ENCODE data around the gene SLC39A12. TPM values are rescaled to one million over a fixed set of nuclear protein-coding genes. Genes with fewer than 3 reads are reported as not detected.

SLC39A12 gene
- total RNA-seq, 1 experiment from 2014 or later, result not detected

DNA sequence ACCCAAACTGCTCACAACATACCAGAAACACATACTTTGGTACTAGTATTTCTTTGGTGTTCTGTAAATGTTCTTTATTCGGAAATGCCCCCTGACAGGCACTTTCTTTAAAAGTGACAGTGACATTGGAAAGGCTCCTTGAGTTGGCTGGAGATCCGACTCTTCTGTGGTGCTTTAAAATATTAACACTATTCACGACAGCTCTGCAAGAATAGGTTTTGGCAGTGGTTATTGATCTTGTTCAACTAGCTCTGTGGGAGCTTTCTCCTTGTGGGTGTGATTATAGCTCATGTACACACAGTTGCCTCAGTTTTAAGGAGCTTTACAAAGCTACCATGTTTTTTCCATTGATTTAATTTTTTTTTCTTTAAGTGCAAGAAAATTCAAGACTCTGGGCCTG lies 30.3 kb upstream of the SLC39A12 start:
- H3K27ac Mint-ChIP-seq, result no peak overlapping the region
- H3K4me3 Mint-ChIP-seq, result no peak overlapping the region
- peaks cover 17% of the 10 kb centered on the region for H3K4me1 Mint-ChIP-seq
- no peak for DNase-seq (ENCODE audit: low spot score)
- no peaks in the 10 kb centered on the region for H3K36me3 Mint-ChIP-seq
- H3K27me3 Mint-ChIP-seq (ENCODE audit: low read depth), result no peaks in the 10 kb centered on the region
- H3K9me3 Mint-ChIP-seq, result peaks cover 24% of the 10 kb centered on the region
- POLR2A ChIA-PET, result no interaction called here
- TF ChIP-seq ZNF317 (CRISPR knock-in tag; IDR thresholded peaks at IDR 0.05; ENCODE audit: borderline replicate concordance, low read depth) (no peak), FOXP1 (CRISPR knock-in tag; IDR thresholded peaks at IDR 0.05; ENCODE audit: borderline replicate concordance) (no peak), RORB (CRISPR knock-in tag; IDR thresholded peaks at IDR 0.05) (no peak), ZNF138 (CRISPR knock-in tag; conservative IDR thresholded peaks at IDR 0.05) (no peak)
- TF ChIP-seq, protein P1, sequence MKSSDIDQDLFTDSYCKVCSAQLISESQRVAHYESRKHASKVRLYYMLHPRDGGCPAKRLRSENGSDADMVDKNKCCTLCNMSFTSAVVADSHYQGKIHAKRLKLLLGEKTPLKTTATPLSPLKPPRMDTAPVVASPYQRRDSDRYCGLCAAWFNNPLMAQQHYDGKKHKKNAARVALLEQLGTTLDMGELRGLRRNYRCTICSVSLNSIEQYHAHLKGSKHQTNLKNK (CRISPR knock-in tag; IDR thresholded peaks at IDR 0.05), result no peak
- TF ChIP-seq, protein P2, sequence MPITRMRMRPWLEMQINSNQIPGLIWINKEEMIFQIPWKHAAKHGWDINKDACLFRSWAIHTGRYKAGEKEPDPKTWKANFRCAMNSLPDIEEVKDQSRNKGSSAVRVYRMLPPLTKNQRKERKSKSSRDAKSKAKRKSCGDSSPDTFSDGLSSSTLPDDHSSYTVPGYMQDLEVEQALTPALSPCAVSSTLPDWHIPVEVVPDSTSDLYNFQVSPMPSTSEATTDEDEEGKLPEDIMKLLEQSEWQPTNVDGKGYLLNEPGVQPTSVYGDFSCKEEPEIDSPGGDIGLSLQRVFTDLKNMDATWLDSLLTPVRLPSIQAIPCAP (CRISPR knock-in tag; IDR thresholded peaks at IDR 0.05), result no peak
- TF ChIP-seq, protein P3, sequence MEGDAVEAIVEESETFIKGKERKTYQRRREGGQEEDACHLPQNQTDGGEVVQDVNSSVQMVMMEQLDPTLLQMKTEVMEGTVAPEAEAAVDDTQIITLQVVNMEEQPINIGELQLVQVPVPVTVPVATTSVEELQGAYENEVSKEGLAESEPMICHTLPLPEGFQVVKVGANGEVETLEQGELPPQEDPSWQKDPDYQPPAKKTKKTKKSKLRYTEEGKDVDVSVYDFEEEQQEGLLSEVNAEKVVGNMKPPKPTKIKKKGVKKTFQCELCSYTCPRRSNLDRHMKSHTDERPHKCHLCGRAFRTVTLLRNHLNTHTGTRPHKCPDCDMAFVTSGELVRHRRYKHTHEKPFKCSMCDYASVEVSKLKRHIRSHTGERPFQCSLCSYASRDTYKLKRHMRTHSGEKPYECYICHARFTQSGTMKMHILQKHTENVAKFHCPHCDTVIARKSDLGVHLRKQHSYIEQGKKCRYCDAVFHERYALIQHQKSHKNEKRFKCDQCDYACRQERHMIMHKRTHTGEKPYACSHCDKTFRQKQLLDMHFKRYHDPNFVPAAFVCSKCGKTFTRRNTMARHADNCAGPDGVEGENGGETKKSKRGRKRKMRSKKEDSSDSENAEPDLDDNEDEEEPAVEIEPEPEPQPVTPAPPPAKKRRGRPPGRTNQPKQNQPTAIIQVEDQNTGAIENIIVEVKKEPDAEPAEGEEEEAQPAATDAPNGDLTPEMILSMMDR (IDR thresholded peaks at IDR 0.05), result no peak
- TF ChIP-seq, protein P4, sequence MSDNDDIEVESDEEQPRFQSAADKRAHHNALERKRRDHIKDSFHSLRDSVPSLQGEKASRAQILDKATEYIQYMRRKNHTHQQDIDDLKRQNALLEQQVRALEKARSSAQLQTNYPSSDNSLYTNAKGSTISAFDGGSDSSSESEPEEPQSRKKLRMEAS (CRISPR knock-in tag; IDR thresholded peaks at IDR 0.05), result no peak
- TF ChIP-seq, protein P5, sequence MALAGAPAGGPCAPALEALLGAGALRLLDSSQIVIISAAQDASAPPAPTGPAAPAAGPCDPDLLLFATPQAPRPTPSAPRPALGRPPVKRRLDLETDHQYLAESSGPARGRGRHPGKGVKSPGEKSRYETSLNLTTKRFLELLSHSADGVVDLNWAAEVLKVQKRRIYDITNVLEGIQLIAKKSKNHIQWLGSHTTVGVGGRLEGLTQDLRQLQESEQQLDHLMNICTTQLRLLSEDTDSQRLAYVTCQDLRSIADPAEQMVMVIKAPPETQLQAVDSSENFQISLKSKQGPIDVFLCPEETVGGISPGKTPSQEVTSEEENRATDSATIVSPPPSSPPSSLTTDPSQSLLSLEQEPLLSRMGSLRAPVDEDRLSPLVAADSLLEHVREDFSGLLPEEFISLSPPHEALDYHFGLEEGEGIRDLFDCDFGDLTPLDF (CRISPR knock-in tag; IDR thresholded peaks at IDR 0.05), result no peak
- TF ChIP-seq, protein P6, sequence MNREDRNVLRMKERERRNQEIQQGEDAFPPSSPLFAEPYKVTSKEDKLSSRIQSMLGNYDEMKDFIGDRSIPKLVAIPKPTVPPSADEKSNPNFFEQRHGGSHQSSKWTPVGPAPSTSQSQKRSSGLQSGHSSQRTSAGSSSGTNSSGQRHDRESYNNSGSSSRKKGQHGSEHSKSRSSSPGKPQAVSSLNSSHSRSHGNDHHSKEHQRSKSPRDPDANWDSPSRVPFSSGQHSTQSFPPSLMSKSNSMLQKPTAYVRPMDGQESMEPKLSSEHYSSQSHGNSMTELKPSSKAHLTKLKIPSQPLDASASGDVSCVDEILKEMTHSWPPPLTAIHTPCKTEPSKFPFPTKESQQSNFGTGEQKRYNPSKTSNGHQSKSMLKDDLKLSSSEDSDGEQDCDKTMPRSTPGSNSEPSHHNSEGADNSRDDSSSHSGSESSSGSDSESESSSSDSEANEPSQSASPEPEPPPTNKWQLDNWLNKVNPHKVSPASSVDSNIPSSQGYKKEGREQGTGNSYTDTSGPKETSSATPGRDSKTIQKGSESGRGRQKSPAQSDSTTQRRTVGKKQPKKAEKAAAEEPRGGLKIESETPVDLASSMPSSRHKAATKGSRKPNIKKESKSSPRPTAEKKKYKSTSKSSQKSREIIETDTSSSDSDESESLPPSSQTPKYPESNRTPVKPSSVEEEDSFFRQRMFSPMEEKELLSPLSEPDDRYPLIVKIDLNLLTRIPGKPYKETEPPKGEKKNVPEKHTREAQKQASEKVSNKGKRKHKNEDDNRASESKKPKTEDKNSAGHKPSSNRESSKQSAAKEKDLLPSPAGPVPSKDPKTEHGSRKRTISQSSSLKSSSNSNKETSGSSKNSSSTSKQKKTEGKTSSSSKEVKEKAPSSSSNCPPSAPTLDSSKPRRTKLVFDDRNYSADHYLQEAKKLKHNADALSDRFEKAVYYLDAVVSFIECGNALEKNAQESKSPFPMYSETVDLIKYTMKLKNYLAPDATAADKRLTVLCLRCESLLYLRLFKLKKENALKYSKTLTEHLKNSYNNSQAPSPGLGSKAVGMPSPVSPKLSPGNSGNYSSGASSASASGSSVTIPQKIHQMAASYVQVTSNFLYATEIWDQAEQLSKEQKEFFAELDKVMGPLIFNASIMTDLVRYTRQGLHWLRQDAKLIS (CRISPR knock-in tag; IDR thresholded peaks at IDR 0.05; ENCODE audit: borderline replicate concordance), result no peak
- CTCF ChIA-PET, result no interaction called here
- ATAC-seq, result no peak

DNA sequence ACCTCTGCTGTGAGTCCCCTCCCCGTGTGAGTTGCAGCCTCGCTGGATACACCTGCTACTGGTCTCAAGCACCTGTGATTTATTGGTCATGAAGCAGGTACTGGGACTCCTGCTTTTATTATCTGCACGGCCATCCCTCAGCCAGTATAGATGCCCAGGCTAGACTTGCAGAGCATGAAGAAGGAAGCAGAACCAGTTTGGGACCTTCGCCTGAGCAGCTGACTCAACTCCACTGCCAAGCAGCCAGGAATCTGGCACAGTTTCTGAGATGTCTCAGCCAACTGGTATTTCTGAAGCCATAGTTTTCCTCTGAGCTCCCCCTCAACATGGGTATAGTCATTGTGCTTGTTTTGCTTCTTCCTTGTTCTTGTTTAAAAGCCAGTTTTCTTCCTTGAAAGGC lies 28.0 kb upstream of the SLC39A12 start:
- Mint-ChIP-seq H3K27ac (no peak overlapping the region), H3K36me3 (no peaks in the 10 kb centered on the region), H3K4me1 (peaks cover 18% of the 10 kb centered on the region), H3K27me3 (ENCODE audit: low read depth) (no peaks in the 10 kb centered on the region), H3K9me3 (peaks cover 21% of the 10 kb centered on the region), H3K4me3 (no peak overlapping the region)
- POLR2A ChIA-PET, result no interaction called here
- CTCF ChIA-PET, result no interaction called here
- ATAC-seq (no peak), DNase-seq (ENCODE audit: low spot score) (no peak)
- TF ChIP-seq JUN (CRISPR knock-in tag; IDR thresholded peaks at IDR 0.05) (no peak), RORB (CRISPR knock-in tag; IDR thresholded peaks at IDR 0.05) (no peak), MYBL2 (CRISPR knock-in tag; IDR thresholded peaks at IDR 0.05) (no peak), NFYB (CRISPR knock-in tag; conservative IDR thresholded peaks at IDR 0.05; ENCODE audit: low read depth) (no peak), NFE2L1 (CRISPR knock-in tag; IDR thresholded peaks at IDR 0.05) (no peak)
- TF ChIP-seq, protein P7, sequence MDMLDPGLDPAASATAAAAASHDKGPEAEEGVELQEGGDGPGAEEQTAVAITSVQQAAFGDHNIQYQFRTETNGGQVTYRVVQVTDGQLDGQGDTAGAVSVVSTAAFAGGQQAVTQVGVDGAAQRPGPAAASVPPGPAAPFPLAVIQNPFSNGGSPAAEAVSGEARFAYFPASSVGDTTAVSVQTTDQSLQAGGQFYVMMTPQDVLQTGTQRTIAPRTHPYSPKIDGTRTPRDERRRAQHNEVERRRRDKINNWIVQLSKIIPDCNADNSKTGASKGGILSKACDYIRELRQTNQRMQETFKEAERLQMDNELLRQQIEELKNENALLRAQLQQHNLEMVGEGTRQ (CRISPR knock-in tag; IDR thresholded peaks at IDR 0.05), result no peak
- TF ChIP-seq, protein P8, sequence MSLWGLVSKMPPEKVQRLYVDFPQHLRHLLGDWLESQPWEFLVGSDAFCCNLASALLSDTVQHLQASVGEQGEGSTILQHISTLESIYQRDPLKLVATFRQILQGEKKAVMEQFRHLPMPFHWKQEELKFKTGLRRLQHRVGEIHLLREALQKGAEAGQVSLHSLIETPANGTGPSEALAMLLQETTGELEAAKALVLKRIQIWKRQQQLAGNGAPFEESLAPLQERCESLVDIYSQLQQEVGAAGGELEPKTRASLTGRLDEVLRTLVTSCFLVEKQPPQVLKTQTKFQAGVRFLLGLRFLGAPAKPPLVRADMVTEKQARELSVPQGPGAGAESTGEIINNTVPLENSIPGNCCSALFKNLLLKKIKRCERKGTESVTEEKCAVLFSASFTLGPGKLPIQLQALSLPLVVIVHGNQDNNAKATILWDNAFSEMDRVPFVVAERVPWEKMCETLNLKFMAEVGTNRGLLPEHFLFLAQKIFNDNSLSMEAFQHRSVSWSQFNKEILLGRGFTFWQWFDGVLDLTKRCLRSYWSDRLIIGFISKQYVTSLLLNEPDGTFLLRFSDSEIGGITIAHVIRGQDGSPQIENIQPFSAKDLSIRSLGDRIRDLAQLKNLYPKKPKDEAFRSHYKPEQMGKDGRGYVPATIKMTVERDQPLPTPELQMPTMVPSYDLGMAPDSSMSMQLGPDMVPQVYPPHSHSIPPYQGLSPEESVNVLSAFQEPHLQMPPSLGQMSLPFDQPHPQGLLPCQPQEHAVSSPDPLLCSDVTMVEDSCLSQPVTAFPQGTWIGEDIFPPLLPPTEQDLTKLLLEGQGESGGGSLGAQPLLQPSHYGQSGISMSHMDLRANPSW (CRISPR knock-in tag; conservative IDR thresholded peaks at IDR 0.05; ENCODE audit: low read depth), result no peak
- TF ChIP-seq, protein P9, sequence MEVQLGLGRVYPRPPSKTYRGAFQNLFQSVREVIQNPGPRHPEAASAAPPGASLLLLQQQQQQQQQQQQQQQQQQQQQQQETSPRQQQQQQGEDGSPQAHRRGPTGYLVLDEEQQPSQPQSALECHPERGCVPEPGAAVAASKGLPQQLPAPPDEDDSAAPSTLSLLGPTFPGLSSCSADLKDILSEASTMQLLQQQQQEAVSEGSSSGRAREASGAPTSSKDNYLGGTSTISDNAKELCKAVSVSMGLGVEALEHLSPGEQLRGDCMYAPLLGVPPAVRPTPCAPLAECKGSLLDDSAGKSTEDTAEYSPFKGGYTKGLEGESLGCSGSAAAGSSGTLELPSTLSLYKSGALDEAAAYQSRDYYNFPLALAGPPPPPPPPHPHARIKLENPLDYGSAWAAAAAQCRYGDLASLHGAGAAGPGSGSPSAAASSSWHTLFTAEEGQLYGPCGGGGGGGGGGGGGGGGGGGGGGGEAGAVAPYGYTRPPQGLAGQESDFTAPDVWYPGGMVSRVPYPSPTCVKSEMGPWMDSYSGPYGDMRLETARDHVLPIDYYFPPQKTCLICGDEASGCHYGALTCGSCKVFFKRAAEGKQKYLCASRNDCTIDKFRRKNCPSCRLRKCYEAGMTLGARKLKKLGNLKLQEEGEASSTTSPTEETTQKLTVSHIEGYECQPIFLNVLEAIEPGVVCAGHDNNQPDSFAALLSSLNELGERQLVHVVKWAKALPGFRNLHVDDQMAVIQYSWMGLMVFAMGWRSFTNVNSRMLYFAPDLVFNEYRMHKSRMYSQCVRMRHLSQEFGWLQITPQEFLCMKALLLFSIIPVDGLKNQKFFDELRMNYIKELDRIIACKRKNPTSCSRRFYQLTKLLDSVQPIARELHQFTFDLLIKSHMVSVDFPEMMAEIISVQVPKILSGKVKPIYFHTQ (CRISPR knock-in tag; IDR thresholded peaks at IDR 0.05), result no peak
- TF ChIP-seq, protein P3 (IDR thresholded peaks at IDR 0.05), result no peak
